IPS DF 6.9 (cell line): ENCODE results near the gene PPARD.

Source experiments
- DNase-seq: peaks from one replicate; pipeline ENCODE4 v3.0.0-alpha.2; 2013; ENCODE audit warnings: low read depth, low spot score
- H3K27ac ChIP-seq: one replicate; pipeline ENCODE4 v1.5.1; 2013; ENCODE audit warnings: low read length, control low read depth
- H3K27me3 ChIP-seq: 2 replicates; pipeline ENCODE4 v1.6.1; 2013; ENCODE audit warnings: mild to moderate bottlenecking, low read length; ENCODE audit not compliant: control insufficient read depth, insufficient read depth
- H3K36me3 ChIP-seq: 2 replicates; pipeline ENCODE4 v1.6.1; 2013; ENCODE audit warnings: low read length; ENCODE audit not compliant: control insufficient read depth, insufficient read depth
- H3K4me1 ChIP-seq: 2 replicates; pipeline ENCODE4 v1.6.1; 2013; ENCODE audit warnings: low read length; ENCODE audit not compliant: control insufficient read depth, insufficient read depth
- H3K4me3 ChIP-seq: 2 replicates; pipeline ENCODE4 v1.5.1; 2013; ENCODE audit warnings: mild to moderate bottlenecking, low read length
- H3K9me3 ChIP-seq: 2 replicates; pipeline ENCODE4 v1.6.1; 2013; ENCODE audit warnings: low read length, inconsistent platforms; ENCODE audit not compliant: control insufficient read depth, insufficient read depth
- WGBS: extraction: QIAGEN DNeasy Blood & Tissue Kit; methylation state at CpG from one replicate; pipeline ENCODE4 v1.1.7; 2013; ENCODE audit warnings: mixed read lengths, missing lambda C conversion rate; ENCODE audit not compliant: insufficient read length, insufficient coverage; 5-methylcytosine and 5-hydroxymethylcytosine counted together

The PPARD gene

GRCh38 chr6:35357677-35358076, 15.3 kb downstream of the PPARD start:
- Histone ChIP-seq H3K4me3 (no peak overlapping the region), H3K27me3 (no peaks in the 10 kb centered on the region), H3K9me3 (no peaks in the 10 kb centered on the region), H3K36me3 (no peaks in the 10 kb centered on the region), H3K4me1 (peaks cover 5% of the 10 kb centered on the region; the same call in 1 of the 2 replicates), H3K27ac (no peak overlapping the region)
- no peak for DNase-seq
- no CpG with 5 or more reads among the region's 4 CpGs for WGBS

DNA sequence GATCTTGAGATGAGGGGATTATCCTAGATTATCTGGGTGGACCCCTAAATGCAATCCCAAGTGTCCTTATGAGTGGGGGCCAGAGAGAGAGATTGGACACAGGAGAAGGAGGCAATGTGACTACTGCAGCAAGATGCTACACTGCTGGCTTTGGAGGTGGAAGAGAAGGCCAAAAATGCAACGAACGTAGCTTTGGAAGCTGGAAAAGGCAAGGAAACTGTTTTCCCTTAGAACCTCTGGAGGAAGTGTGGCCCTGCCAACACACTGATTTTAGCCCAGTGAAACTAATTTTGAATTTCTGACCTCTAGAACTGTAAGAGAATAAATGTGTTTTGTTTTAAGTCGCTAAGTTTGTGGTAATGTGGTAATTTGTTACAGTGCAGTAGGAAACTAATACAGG, 15.7 kb downstream of the PPARD start:
- peaks cover 6% of the 10 kb centered on the region; the same call in 1 of the 2 replicates for H3K4me1 ChIP-seq
- H3K27ac ChIP-seq: no peak overlapping the region
- H3K4me3 ChIP-seq: no peak overlapping the region
- H3K9me3 ChIP-seq: no peaks in the 10 kb centered on the region
- WGBS: 100% methylated on average over 1 of the region's 3 CpGs
- DNase-seq: no peak
- no peaks in the 10 kb centered on the region for H3K36me3 ChIP-seq
- no peaks in the 10 kb centered on the region for H3K27me3 ChIP-seq

- Histone ChIP-seq H3K27ac (no peak overlapping the region), H3K9me3 (no peaks in the 10 kb centered on the region), H3K4me3 (no peak overlapping the region), H3K4me1 (peaks cover 6% of the 10 kb centered on the region; the same call in 1 of the 2 replicates), H3K36me3 (no peaks in the 10 kb centered on the region), H3K27me3 (no peaks in the 10 kb centered on the region)
- WGBS: no CpG with 5 or more reads among the region's 5 CpGs
- no peak for DNase-seq
Observed at GRCh38 chr6:35359346-35359743, 17.0 kb downstream of the PPARD start.

DNA sequence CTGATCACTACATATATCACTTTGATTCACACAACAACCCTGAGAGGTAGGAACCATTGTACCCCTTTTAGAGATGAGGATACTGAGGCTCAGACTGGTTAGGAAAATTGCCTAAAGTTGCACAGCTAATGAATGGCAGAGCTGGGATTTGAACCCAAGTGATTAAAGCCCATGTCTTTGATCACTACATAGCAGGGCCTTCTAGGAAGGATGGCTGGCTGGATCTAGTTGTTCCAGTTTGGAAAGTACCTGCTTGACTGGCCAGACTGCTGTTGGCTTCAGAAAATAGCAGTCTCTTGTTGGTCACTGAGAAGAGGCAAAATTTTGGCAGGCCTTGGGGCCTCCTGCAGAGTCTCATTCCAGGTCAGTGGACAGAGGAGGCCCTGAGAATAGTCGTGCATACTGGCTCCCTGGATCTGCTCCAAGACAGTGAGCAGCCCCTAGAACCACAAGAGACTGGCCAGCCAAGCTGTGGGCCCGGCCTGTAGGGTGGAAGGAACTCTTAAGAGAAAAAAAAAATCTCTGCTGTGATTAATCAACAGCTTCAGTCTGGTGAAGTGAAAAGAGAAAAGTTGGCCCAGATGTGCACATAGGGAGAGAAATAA, 17.5 kb downstream of the PPARD start:
- peaks cover 6% of the 10 kb centered on the region; the same call in 1 of the 2 replicates for H3K4me1 ChIP-seq
- DNase-seq: no peak
- H3K27me3 ChIP-seq: no peaks in the 10 kb centered on the region
- no peak overlapping the region for H3K4me3 ChIP-seq
- H3K9me3 ChIP-seq: no peaks in the 10 kb centered on the region
- WGBS: no CpG with 5 or more reads among the region's 2 CpGs
- no peak overlapping the region for H3K27ac ChIP-seq
- no peaks in the 10 kb centered on the region for H3K36me3 ChIP-seq

DNA sequence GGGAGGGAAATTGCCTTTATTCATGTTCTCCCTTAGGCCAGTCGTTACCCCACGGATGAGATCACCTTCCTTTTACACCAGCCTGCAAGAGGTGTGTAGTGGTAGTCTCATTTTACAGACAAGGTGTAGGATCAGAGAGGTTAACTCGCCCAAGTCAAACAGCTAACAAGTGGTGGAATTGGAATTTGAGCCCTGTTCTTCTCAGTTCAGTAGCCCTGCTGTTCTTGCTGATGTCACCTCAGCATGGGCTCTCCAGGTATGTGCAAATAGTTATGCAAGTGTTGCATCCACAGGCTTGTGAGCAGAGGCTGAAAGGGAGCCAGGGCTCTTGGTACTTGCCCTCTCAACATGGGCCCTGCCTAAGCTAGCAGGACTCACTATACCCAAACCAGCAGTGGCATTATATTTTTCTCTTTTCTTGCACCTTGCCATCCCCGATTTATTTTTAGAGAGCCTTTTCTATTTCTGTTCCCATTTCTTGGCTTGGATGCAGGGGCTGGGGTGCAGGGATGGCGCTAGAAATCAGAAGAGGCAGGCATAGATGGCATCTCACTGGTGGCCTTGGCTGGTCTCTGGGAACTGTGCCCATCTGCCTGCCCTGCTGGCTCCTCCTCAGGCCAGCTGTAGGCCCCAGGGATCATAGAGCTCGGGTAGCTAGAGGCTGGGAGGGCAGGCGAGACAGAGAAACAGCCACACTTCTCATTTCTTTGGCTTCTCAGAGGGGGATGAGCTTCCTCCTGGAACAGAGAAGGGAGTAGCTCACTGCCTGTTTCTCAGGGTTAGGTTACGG, 18.2 kb downstream of the PPARD start:
- peaks cover 6% of the 10 kb centered on the region; the same call in 1 of the 2 replicates for H3K4me1 ChIP-seq
- no peaks in the 10 kb centered on the region for H3K27me3 ChIP-seq
- H3K4me3 ChIP-seq: no peak overlapping the region
- no peaks in the 10 kb centered on the region for H3K9me3 ChIP-seq
- DNase-seq: peak; percentile 52
- H3K36me3 ChIP-seq: no peaks in the 10 kb centered on the region
- H3K27ac ChIP-seq: no peak overlapping the region
- WGBS: no CpG with 5 or more reads among the region's 8 CpGs

DNA sequence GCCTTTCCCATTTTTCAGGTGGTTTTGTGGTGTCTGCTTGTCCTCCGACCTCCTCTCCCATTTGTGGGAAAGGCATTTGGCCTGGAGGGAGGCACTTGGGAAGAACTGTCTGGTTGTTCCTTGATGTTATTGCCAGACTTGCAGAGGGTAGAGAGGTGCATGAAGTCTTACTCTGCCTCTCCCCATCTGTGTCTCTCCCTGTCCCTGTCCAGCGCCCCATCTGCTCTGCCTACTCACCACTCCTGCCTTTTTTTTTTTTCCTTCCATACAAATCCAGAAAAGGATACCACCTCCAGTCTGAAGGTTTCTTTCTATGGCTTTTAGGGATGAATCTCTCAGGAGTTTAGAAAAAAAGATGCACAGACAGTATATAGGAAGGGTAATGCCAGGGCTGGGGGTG, 19.8 kb downstream of the PPARD start:
- Histone ChIP-seq H3K36me3 (no peaks in the 10 kb centered on the region), H3K27me3 (no peaks in the 10 kb centered on the region), H3K9me3 (no peaks in the 10 kb centered on the region), H3K4me1 (peaks cover 6% of the 10 kb centered on the region; the same call in 1 of the 2 replicates), H3K27ac (no peak overlapping the region), H3K4me3 (no peak overlapping the region)
- WGBS: no CpG with 5 or more reads among the region's 2 CpGs
- no peak for DNase-seq

DNA sequence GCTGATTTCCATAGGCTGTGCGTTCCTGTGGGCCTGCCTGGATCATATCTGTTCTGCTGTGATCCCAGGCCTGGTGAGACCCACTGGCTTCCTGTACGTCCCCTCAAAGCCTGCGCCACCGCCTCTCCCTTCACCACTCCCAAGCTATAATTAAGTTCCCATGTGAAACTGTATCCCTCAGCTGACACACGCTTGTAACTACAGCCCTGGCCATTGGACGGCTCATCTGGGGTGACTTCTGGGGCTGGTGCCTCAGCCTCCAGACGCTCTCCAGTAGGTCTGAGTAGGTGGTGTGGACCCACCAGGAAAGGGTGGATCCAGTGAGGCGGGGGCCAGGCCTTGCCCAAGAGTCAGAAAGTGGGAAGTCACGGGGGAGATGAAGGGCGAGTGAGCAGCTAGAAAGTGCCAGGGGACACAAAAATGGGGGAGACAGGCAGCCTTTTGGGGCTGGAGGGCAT, 21.0 kb downstream of the PPARD start:
- no peak overlapping the region for H3K27ac ChIP-seq
- no CpG with 5 or more reads among the region's 10 CpGs for WGBS
- peaks cover 6% of the 10 kb centered on the region; the same call in 1 of the 2 replicates for H3K4me1 ChIP-seq
- no peak for DNase-seq
- no peaks in the 10 kb centered on the region for H3K36me3 ChIP-seq
- H3K9me3 ChIP-seq: no peaks in the 10 kb centered on the region
- no peaks in the 10 kb centered on the region for H3K27me3 ChIP-seq
- H3K4me3 ChIP-seq: no peak overlapping the region

- Histone ChIP-seq H3K36me3 (no peaks in the 10 kb centered on the region), H3K27ac (no peak overlapping the region), H3K9me3 (no peaks in the 10 kb centered on the region), H3K4me3 (no peak overlapping the region), H3K4me1 (0 out of 2 replicates have a peak, but pooled peaks cover 2% of the 10 kb centered on the region), H3K27me3 (no peaks in the 10 kb centered on the region)
- no CpG with 5 or more reads among the region's 6 CpGs for WGBS
- DNase-seq: no peak
Observed at GRCh38 chr6:35365594-35366203, 23.3 kb downstream of the PPARD start.

- no peaks in the 10 kb centered on the region for H3K9me3 ChIP-seq
- H3K27ac ChIP-seq: no peak overlapping the region
- H3K4me3 ChIP-seq: no peak overlapping the region
- no peaks in the 10 kb centered on the region for H3K27me3 ChIP-seq
- no peaks in the 10 kb centered on the region for H3K36me3 ChIP-seq
- DNase-seq: no peak
- 0 out of 2 replicates have a peak, but pooled peaks cover 1% of the 10 kb centered on the region for H3K4me1 ChIP-seq
Observed at GRCh38 chr6:35366204-35366596, 23.8 kb downstream of the PPARD start.

DNA sequence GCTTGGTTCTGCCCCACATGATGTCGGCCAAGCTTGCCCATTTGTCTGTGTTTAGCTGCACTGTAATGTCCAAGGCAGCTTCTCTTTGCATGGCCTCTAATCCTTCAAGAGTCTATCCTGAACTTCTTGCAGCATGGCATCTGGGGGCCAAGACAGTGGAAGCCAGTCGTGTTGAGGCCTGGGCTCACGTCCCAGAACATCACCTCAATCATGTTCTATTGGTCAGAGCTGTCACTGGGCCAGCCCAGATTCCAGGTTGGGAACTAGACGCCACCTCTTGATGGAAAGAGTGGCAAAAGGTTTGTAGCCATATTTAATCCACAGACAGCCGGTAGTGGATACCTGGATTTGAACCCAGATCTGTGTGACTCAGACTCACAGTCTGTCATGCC, 25.3 kb downstream of the PPARD start:
- H3K9me3 ChIP-seq: no peaks in the 10 kb centered on the region
- H3K27me3 ChIP-seq: no peaks in the 10 kb centered on the region
- no peak overlapping the region for H3K4me3 ChIP-seq
- WGBS: no CpG with 5 or more reads among the region's 5 CpGs
- no peak overlapping the region for H3K27ac ChIP-seq
- H3K4me1 ChIP-seq: 0 out of 2 replicates have a peak, but pooled peaks cover 1% of the 10 kb centered on the region
- no peaks in the 10 kb centered on the region for H3K36me3 ChIP-seq
- DNase-seq: no peak
